C4-2B (cell line): Measurements from ENCODE around the gene TMEM87B.

ENCODE experiments used
- CTCF ChIP-seq: fragments of 450-650 bp; conservative IDR thresholded peaks from 2 replicates; pipeline ENCODE4 v1.5.1; 2017; ENCODE audit warnings: mild to moderate bottlenecking
- ZFX ChIP-seq: fragments of 450-650 bp; IDR thresholded peaks from 2 replicates; pipeline ENCODE4 v1.6.1; 2017

GRCh38 chr2:112133344-112133743 lies 78.3 kb downstream of the TMEM87B start:
- no peak for TF ChIP-seq CTCF
- TF ChIP-seq ZFX, result no peak
